COLO668 (cell line): Measurements from ENCODE around the gene CHD6.

Source experiments
- DNase-seq: peaks from one replicate; lab custom pipeline; 2025; ENCODE audit not compliant: unreplicated experiment; lab: John Stamatoyannopoulos, UW

Gene CHD6

DNA sequence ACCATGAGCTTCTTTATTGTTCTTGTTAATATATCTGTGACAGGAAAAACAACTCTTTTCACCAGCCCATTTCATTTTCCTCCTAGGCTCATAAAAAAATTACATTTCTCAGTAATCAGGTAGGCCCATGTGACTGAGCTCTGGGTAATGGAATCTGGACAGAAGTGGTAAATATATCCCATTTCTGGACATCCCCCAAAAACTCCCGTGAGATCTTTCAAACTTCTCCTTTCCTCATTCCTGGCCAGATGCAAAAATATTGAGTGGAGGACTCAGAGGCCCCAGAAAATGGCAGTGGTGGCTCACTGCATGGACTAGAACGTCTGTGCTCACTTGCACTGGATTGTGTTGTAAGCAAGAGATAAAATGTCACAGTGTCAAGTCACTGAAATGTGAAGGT is 3.8 kb upstream of the CHD6 start:
- no peak for DNase-seq

DNA sequence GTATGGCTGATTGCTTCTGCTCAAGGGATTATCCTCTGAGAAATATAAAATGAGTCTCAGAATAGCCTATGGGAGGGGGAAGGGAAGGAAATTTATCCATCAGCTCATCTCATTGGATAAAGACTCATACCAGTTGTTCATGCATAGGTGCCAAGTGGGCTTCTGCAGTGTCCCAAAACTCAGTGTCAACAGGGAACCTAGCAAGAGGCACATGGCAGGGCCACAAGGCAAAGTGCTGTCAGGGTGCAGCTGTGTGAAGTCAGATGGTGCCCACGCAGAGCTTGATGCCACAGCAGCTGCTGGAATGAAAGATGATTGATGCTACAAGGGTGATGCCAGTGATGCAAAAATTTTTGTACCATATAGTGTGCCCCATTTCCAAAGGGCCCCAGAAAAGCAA is 3.2 kb upstream of the CHD6 start:
- no peak for DNase-seq

DNA sequence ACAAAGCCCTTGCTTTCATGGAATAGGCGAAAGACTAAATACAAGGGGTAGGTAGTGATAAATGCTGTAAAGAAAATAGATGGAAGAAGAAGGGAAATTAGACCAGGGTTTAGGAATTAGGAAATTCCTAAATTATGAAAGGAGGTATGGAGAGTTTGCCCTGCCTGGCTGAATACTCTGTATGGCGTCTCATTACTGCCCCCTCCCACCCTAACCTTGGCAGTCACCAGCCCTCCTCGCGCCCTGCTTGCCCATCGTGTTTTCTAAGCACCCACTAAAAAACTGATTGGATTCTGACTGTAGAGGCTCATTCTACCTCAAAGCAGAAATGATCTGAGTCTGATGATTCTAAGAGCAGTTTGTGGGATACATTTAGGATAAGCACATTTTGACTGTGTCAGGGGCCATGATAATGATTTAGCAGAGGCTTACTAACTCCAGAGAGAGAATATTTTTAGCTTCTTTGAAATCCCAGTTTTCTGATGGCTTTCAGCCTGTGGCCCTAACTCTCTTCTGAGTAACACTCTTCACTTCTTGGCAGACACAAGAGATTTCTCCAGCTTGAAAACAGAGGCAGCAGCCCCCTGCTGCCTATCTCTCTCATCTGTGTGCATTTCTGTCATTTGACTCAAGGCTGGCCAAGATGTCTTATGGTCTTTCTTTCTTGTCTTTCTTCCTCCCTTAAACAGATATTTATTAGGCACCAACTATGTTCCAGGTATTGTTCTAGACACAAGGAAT is 1.4 kb upstream of the CHD6 start:
- DNase-seq, result no peak

- no peak for DNase-seq
Observed at GRCh38 chr20:41618807-41619311, 682 bp upstream of the CHD6 start.

- DNase-seq, result peak; percentile 48
Observed at GRCh38 chr20:41617059-41617901, 897 bp downstream of the CHD6 start.

DNA sequence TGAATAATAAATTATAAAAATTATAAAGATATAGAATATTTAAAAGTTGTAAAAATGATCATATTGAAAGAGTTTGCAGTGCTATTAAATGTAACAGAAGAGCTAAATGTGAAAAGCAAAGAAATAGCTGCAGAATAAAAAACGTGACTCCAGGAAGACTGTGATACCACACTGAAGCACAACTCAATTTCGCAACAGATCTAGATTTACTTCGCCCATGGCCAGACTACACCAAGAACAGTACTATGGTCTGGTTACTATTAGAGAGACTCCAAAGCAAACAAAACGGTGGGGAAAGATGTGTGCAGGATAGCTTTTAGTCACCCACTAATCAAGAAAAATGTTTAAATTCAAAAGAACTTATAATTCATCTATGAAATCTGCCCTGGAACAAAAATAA is 1.9 kb downstream of the CHD6 start:
- DNase-seq, result no peak

- no peak for DNase-seq
Observed at GRCh38 chr20:41615676-41616075, 2.5 kb downstream of the CHD6 start.

DNA sequence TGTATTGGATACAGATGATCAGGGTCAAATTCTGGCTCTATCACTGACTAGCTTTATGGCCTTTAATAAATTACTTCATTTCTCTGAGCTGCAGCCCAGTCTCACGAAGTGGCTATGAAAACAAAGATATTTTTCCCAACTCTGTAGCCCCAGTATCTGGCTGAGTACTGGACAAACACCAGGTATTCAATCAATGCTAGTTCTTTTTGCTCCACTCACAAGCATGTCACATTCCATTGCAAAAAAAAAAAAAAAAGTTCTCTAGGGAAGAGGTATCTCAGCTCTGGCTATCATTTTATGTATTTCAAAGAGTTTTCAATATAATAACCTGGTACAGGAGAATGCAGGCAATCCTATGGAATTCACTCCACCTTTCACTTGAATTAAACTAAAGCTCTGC is 3.1 kb downstream of the CHD6 start:
- no peak for DNase-seq

DNA sequence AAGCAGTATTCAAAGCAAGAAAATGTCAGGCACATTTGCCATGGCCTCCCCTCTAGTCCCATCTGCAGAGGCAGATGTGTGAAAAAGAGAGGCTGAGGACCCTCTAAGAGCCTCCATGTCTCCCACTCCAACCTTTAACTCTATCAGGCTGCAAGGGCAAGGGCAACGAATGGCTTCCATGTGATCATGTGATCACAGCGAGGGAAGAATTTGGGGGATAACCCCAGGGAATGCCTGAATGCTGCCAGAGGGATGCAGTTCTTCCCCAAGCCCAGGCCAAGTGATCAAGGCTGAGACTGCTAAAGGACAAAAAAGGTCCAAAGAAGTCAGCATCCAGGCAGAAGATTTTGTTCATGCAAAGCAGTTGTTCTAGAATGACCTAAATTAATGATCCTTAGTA is 4.9 kb downstream of the CHD6 start:
- no peak for DNase-seq

GRCh38 chr20:41609474-41609873 is 8.7 kb downstream of the CHD6 start:
- no peak for DNase-seq

DNA sequence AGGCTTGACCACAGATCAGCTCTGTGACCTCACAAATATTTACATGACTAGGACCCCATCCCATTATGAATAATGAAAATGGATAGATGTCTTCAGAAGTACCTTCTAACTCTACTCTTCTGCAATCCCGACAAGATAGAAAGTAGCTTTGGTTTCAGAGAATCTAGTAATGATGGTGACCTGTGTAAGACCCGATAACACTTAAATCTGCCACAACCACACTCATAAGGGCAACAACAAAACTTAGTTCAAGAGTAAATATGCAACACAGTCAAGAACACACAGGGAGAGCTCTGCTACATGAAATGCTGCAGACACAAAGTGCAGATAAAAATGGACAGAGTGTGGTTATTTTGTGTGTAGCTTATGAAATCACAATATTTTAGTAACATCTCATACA is 9.6 kb downstream of the CHD6 start:
- DNase-seq, result no peak

DNA sequence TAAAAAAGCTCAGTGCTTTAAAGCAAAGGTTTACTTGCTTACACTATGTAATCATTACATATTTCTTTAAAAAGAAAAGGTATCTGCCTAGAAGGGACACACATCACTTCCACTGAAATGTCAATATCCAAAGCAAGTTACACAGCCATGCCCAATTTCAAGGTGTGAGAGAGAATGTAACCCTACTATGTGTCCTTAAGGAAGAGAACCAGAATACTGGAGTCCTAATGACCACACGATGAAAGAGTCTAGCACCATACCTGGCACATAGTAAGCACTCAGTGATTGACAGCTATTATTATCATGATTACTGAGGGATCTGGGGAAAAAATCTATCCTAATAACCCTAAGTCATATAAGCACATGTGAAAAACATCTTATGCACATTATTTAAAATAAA is 10.4 kb downstream of the CHD6 start:
- DNase-seq, result no peak

DNA sequence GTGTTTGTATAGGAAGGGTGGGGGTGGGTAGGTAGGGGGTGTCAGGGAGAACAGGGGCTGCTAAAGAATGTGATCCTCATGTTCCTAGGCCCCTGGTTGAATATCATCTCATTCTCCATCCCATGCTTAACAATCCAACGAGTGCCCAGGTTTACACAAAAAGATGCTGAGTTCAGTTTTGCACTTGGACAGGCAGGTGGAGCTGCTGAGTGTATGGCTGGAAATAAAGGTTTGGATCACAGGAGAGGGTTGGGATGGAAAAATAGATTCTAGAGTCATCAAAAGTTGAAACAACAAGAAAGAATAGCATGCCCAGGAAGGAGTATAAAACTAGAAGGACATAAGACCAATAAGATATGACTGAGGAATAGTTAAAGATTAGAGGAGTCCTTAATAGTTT is 14.2 kb downstream of the CHD6 start:
- no peak for DNase-seq

DNA sequence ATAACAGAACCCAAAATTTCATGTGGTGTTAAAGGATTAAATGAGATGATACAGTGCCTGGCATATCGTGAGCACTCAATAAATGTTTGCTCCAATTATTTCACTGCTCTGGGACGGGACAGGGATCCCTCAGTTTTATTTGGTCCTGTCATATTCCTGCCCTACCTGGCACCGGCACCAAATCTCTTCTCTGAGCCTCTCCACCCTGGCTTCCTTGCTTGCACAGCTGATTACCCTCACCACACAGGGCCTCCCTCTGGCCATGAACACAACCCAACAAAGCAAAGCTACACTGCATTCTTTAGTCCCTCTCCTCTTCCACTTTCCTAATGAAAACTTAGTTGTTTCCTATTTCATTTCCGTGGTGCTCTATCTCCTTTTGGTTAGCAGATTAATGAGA is 16.4 kb downstream of the CHD6 start:
- no peak for DNase-seq

GRCh38 chr20:41600926-41601631 is 17.1 kb downstream of the CHD6 start:
- DNase-seq, result no peak

DNA sequence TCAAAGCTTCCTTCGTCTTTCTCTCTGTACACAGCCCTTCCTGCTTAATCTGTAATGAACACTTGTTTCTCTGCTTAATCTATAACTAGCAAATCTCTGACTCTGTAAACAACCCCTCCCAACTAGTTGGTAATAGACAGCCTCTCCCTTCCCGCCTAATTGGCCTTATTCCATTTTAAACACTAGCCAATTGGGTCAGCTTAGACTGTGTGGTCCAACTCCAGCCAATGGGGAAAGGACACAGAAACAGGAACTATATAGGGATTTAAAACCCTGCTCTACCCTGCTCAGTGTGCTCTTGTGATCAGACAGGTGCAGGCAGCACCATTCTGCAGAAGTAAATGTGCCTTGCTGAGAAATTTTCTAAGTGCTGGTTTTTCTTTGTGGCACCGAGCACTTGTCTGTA is 18.5 kb downstream of the CHD6 start:
- no peak for DNase-seq

- no peak for DNase-seq
Observed at GRCh38 chr20:41598719-41599118, 19.5 kb downstream of the CHD6 start.

DNA sequence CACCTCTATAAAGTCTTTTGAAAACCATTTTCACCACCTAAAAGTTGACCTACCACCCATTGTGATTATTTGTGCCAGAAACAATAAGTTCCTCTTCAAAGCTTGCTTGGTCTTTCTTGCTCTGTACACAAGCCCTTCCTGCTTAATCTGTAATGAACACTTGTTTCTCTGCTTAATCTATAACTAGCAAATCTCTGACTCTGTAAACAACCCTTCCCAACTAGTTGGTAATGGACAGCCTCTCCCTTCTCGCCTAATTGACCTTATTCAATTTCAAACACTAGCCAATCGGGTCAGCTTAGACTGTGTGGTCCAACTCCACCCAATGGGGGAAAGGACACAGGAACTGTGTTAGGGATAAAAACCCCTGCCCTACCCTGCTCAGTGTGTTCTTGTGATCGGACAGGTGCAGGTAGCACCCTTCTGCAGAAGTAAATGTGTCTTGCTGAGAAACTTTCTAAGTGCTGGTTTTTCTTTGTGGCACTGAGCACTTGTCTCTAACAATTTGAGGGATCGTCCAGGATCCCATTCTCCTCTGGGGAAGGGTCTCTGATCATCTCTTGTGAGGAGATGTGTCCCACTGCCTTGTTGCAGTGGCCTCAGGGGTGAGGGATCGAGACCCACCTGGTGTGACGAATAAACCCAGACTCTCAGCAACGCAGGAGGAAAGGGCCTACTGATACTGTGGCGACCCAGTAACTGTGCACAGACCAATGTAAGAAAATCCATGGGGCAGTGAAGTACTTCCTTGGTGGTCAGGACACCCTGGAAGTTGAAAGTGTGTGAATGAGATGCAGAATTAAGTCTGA is 23.5 kb downstream of the CHD6 start:
- DNase-seq, result no peak

- no peak for DNase-seq
Observed at GRCh38 chr20:41592516-41593216, 25.5 kb downstream of the CHD6 start.

- no peak for DNase-seq
Observed at GRCh38 chr20:41587956-41588355, 30.2 kb downstream of the CHD6 start.
